HG03097 (cell line): ENCODE results near the gene BCR.

Source experiments
- ATAC-seq: cut with Tn5 transposase; IDR thresholded peaks from one replicate; pipeline ENCODE4 v1.9.1; 2021; ENCODE audit not compliant: unreplicated experiment, low FRiP score

Gene BCR

DNA sequence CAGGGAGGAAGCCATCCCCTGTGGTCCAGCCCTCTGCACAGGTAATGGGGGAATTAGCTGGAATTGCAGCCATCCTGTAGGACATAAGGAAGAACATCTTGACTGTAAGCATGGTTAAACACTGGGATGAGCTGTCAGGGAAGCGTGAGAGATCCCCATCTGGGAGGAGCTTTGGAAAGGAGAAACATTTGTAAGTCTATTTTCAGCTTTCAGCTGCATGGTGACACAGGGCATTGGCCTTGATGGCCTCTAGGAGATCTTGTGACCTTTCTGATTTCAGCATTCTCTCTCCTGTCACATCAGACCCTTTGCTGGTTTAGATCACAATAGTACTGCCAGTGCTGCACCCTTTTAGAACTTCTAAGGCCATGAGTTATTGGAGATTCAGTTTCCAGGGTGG lies 47.1 kb downstream of the BCR start:
- no peak for ATAC-seq

DNA sequence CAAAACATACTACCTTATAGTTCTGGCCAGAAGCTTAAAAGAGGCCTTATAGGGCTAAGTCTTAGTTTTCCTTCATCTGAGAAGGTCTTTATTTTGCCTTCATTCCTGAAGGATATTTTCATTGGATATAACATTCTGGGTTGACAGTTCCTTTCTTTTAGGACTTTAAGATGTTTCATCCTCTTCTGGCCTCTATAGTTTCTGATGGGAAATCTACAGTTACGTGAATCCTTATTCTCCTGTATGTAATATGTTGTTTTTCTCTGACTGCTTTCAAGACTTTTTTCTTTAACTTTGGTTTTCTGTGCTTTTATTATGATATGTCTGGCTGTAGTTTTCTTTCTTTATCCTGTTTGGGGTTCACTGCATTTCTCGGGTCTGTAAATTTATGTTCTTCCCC lies 48.2 kb downstream of the BCR start:
- no peak for ATAC-seq

DNA sequence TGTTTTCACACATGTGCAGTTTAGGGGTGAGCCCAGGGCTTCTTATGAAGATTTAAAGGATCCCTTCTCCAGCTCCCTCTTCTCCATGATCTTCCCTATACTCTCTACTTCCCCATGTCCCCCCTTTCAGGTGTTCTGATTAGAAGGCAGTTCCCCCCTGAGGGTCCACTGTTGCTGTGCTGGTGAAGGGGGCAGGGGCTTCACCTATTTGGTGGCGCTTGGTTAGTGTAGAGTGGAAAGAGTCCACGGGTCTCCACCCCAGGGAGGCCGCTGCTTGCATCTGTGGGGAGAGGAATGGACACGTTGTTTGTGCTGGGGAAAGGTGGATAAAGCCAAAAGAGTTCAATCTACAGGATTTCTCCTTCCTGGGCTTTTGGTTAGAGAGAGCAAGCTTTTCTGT lies 49.3 kb downstream of the BCR start:
- no peak for ATAC-seq

DNA sequence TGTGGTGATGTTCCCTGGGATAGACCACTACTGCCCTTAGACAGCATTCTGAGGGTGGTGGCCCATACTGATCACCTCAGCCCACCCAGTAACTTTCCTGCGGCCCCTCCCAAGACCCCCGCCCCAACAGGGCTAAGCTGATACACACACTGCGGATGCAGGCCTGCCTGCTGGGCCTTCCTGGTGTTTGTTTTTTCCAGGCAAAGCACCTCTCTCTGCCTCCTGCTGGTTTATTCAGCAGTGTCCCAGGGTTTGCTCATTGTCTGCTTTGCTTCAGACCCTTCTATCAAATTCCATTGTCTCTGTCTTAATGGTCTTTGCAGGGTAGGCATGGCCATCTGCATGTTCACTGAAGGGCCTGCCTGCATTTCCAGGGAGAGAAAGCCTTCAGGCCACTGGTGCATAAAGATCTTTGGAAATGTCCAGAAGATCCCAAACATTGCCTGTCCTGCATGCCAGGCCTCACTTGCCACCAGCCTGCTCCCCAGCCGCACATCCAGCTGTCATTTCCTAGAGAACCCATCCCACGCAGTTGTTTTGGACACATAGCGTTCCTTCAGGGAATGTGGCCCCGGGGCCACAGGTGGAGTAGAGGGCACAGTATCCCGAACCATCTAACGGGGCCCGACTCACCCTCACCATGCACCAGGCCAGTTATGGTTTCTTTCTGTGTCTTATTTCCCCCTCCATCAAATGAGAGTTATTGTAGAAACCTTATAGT lies 50.2 kb downstream of the BCR start:
- ATAC-seq: no peak

DNA sequence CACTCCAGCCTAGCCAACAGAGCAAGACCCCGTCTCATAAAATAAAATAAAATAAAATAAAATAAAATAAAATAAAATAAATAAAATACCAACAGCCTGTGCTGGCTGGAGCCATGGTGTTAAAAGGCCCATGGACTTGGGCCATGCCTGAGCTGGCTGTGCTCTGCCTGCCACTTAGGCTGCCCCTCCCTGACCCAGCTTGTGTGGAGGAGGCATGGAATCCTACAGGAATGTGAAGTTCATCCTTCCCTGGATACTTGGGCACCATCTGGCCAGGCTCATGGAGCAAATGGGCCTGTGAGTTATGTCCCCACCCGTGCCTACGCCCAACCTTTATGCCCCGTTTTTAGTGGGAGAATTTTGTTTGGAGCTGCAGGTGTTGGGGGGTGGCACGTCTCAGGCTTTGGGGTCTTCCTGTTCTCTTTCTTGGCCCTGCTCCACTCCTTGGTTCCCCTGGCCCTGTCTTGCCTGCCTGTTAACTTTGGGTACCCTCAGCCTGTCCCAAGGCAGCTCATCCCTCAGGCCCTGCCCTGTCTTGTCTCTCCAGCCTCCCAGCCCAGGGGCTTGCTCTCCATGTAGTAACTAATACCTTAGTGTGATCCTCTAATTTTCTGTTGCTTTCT lies 51.3 kb downstream of the BCR start:
- no peak for ATAC-seq

DNA sequence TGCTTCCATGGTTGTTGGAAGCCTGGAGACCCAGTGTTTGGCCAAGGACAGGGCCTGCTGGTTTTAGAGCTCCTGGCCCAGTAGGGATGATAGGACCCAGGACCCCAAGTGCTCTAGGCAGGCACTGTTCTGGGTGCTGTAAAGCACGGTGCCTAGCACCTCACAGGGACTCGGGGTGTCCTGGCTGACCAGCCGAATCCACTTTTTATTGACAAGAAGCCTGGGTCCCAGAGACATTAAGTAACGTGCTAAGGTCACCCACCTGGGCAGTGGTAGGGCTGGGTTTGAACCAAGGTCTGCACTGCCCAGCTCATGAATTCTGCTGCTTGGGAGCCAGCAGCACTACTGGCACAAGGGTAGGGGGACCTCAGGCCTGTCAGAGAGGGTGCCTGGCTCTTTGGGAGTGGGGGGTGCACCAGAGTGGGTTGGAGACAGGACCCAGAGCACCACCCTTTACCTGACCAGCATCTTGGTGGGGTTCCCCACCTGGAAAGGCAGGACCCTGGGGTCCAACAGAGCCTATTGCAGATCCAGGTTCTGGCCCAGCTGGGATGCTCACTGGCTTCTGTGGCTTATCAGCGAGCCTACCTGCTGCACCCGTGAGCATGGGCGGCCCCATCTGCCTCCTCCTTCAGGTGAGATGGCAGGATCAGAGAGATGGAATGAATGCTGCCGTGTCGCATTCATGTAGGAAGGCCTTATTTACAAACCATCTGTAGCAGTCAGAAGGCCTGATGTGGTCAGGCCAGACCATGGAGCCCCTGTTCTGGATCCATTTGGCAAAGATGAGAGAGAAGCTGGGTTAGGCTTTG lies 52.0 kb downstream of the BCR start:
- ATAC-seq: no peak

DNA sequence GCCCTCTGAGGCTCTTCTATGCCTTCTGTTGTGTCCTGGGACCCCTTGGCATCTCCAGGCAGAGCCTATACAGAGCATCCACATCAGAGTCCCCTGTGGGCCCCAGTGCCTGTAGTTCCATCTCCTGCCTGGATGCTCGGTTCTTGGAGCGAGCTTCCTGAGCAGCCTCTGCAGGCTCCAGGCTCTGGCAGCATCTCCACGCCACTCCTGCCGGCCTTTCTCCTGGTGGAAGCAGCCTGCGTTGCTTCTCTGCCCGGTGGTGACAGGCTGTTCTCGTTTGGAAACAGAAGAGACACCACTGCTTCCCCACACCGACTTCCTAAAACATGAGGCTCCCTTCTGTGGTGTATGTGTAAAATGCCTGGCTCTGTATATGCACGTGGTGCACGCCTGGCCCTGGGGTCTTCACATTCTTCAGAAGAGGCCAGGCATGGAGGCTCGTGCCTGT lies 52.8 kb downstream of the BCR start:
- ATAC-seq: no peak

DNA sequence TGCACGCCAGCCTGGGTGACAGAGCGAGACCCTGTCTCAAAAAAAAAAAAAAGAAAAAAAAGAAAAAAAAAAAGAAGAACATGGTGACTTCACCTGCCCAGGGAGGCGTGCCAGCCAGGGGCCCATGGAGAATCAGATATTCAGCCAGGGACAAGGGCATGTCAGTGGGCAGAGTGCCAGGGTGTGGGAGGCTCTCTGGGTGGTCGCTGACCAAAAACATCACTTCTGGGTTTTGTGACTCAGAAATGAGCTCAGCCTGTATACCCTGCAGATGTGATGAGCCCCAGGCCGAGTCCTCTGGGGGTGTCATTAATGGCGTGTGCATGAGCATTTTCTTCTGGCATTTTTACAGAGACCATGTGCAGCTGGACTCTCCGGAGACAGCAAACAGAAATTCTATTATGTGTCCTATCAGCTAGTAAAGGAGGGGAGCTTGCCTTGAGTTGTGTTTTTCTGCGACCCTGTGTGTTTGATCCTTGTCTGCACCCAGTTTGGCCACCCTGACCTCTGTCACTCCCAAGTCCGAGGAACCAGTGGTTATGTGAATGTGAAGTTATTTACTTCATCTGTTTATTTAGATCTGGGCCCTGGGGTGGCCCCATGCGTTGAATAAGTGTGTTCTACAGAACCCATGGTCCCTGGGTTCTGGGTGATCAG lies 53.6 kb downstream of the BCR start:
- ATAC-seq: no peak

DNA sequence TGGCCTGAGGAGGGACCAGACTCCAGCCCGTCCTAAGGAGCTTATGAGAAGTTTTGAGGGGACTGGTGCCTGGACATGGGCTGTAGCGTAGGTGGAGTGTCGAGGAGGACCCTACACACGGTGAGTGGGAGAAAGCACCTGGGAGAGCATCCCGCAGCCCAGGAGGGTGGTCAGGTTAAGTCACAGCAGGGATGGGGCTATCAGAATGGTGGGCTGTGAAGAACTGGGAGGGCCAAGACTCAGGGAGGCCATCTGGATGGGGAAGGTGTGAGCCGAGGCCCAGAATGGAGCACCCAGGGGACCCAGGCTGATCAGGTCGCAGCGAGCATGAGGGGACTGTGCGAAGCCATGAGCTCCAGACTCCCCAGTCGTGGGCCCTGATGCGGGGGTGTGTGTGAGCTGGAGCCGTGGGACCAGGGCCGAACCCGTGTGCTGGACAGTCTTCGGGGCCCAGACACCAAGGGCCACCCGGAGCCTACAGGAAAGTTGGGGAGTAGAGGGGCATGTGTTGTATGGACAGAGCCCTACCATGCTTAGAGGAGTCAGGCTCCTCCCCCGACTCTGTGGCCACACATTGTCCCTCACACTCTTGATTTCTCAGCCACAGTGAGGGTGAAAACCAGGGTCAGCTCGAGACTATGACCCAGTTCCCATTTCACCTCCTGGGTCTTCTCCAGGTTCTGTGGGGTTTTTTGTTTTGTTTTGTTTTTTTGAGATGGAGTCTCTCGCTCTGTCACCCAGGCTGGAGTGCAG lies 54.3 kb downstream of the BCR start:
- no peak for ATAC-seq

DNA sequence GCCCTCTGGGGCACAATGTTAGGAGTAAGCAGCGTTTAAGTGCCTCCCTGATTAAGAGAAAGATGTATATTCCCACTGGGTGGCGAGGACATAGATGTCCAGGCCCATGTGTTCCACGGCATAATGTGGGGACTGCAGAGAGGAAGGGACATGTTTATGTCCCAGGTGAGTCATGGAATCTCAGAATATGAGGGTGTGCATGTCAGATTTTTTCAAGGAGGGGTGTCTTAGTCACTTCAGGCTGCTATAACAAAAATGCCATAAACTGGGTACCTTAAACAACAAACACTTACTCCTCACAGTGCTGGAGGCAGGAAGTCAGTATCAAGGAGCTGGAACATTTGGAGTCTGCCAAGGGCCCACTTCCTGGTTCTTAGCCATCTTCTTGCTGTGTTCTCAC lies 55.1 kb downstream of the BCR start:
- no peak for ATAC-seq

DNA sequence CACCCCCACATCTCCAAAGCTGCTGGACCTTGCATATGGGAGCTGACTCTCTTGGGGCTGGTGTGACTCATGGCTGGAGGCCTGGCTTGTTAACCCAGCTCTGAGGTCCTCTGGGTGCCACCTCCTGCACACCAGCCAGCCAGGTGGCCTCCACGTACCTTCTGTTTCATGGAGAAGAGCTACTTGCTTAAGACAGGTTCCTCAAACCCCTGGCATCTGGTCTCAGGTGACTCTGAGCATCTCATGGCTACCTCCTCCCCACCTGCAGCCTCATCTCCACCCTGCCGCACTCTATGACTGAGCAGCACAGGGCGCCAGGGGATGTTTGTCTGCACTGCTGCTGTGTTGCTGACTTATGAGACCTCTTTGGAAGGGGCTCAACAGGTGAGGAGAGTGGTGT lies 55.7 kb downstream of the BCR start:
- ATAC-seq: no peak

DNA sequence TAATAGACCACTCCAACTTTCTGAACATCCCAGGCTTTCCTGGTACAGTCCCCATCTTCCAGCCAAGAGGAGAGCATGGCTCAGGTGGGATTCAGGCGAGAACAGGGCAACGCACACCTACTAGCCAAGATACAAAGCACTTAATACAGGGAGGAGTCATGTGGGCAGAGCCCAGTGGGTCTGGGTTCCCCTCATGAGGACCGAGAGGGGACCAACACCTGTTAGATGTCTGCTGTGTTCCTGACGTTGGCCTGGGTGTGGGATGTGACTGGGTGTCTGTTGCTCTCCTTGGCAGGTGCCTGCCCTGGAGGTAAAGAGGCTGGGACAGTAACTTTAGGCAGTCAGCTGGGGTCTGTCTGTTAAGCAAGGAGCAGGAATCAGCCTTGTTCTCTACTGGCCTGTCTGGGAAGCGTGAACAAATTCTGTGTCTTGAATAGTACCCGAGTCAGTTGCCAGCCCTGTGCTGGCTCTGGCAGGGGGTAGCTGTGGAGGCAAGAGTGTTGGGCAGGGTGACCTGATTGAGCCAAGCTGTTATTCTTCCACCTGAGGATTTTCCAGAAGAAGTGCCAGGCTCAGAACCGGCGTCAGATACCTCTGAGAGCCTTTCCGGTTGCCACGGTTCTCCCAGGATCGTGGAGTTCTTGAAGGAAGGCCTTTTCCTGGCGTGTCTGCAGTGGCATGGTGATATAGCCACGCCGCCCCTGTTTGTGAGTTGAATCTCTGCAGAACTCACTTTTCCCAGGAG lies 56.3 kb downstream of the BCR start:
- ATAC-seq: no peak

DNA sequence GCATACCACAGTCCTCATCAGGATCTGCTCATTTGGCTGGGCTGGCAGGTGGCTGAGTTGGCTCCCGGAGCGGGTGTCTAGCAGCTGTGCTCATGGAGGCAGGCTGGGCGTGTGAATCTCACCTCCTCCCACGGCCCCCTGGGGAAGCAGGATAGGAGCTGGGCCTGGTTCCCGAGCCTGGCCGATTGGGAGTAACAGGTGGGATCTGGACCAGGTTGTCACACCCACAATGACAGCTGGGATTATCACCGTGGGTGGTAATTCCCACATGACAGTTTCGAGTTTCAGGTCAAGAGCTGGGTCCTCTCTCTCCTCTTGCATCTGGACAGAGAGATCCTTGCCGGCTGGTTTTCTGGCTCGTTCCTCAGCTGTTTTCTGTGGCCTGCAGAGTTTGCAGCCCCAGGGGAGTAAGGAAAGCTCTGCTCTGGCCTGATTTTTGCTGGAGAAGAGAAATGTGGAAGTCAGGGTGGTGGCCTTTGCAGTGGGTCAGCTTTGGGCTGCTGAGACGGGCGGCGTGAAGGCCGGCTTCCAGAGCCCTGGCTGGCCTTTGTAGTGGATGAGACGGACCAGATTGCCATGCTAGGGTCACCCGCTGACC lies 57.0 kb downstream of the BCR start:
- no peak for ATAC-seq

DNA sequence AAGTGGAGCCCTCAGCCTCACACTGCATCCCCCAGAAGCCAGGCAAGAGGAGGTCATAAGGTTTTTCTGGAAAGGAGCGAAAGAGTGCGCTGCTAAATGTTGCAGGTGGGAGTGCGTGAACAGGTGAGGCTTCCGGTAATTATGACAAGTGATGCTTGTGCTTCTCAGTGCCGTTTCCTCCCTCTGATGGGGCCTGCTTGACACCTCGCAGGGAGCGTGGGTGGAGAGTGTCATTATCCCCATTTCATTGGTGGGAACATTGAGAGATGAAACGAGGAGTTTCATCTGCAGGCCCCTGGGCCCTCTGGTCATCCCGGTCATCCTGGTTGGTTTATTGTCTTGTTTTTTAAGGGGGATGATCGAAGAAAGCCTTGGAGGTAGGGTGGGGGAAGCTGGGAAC lies 57.5 kb downstream of the BCR start:
- no peak for ATAC-seq

DNA sequence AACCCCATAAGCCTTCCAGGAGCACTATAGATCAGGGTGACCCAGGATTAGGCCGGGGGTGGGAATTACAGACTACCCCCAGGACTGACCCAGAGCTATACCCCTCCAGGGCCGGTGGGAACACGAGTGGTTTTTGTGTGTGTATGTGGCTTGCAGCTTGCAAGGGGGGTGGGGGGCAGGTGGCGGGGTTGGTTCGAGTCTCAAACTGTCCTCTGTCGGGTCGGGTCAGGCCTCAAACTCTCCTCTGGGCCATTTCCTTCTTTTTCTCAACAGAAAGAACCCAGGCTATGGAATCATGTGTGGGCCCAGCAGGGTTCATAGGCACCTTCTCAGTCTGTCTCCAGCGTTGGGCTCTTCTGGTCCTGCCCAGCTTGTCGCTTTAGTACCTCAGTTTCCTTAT lies 58.4 kb downstream of the BCR start:
- ATAC-seq: no peak

DNA sequence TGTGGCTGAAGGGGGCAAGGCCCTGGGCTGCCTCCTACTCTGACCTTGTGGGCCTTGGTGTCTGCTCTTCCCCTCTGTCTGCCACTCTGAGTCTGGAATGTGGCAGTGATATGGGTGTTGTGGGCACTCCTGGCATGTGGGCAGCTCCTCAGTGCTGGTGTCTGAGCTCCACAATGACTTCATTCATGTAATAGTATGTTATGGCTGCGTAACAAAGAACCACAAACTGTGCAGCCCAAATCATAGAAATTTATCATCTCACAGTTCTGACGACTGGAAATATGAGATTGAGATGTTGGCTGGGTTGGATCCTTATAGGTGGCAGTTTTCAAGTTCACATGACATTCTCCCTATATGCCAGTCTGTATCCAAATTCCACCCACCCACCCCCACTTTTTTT lies 59.1 kb downstream of the BCR start:
- ATAC-seq: no peak

DNA sequence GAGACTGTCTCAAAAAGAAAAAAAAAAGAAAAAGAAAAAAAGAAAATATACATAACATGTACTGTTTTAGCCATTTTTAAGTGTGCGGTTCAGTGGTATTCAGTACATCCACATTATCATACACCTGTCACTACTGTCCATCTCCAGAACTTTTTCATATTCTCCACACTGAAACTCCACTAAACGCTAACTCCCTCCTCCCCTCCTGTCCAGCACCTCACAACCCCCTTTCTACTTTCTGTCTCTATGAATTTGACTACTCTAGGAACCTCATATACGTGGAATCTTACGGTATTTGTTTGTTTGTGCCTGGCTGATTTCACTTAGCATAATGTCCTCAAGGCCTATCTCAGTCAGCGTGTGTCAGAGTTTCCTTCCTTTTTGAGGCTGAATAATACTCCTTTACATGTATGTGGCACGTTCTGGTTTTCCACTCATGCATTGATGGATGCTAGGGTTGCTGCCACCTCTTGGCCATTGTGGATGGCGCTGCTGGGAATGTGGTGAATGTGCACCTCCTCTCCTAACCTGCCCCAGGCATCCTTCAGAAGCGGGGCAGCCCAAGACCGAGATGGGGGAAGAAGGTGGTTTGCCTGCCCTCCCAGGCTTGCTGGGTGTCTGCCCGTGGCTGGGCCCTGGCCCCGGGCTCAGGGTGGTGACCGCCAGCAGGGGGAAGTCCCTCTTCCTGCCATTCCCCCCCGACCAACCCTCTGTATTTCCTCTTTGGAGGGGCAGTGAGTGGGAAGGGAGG lies 60.5 kb downstream of the BCR start:
- no peak for ATAC-seq

DNA sequence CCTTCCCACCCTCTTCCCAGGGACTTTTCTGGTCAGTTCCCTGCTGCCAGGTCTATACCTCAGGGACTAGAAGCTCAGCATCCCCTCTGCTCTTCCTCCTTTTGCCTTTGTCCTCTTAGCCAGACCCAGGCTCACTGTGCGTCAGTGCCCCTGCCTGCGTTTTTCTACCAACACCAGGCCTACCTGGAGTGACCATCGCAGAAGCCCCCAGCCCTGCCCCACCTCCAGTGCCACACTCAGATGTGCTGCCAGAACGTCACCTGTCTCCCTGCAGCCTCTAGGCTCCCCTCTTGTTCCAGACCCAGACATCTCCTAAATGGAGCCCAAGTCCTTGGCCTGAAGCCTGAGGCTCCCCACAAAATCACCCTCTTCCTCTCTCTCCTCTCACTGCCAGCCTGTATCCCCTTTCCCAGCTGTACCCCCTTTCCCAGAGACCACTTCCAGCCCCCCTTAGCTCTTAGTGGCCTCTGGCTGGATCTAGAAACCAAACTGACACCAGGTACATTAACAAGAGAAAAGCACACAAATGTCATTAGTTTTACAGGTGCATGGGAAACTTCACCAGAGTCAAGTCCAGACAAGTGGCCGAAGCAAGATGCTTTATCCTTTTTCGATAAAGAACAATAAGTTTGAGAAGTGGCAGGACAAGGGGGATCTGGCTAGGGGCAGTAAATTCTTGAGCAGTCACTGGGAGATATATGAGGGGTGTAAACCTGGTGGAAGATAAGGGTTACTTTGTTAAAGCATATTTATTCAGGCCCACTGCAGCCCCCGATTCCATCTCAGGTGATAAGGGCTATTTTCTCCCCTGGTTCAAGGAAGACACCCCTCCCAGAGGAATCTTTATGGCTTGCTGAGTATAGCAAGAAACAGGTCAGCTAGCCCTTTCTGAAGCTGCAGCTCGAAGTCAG lies 61.5 kb downstream of the BCR start:
- ATAC-seq: no peak
